GM12891 (cell line): ENCODE data around the gene EHMT1.

Experiments
- DNase-seq: peaks from one replicate; pipeline ENCODE4 v3.0.0; 2011; ENCODE audit warnings: low spot score; ENCODE audit not compliant: insufficient read length
- FAIRE-seq: peaks from 2 replicates; lab custom pipeline; 2011; peaks lifted over from hg19 to GRCh38; lab: Jason Lieb, UNC
- PAX5 ChIP-seq: IDR thresholded peaks from 2 replicates; pipeline ENCODE4 v1.6.1; 2011; ENCODE audit warnings: low read length, moderate library complexity, mild to moderate bottlenecking; ENCODE audit not compliant: insufficient read depth, severe bottlenecking
- POLR2A ChIP-seq: IDR thresholded peaks from 2 replicates; pipeline ENCODE4 v1.6.1; 2011; ENCODE audit warnings: low read depth, low read length, control low read depth
- POLR2AphosphoS5 ChIP-seq: IDR thresholded peaks from 2 replicates; pipeline ENCODE4 v1.6.1; 2011; ENCODE audit warnings: low read depth, low read length, control low read depth
- POU2F2 ChIP-seq: IDR thresholded peaks from 2 replicates; pipeline ENCODE4 v1.6.1; 2011; ENCODE audit warnings: low read depth, mild to moderate bottlenecking, control low read depth, low read length, moderate library complexity
- SPI1 ChIP-seq: IDR thresholded peaks from 2 replicates; pipeline ENCODE4 v1.6.1; 2011; ENCODE audit warnings: low read depth, low read length, control low read depth
- TAF1 ChIP-seq: IDR thresholded peaks from 2 replicates; pipeline ENCODE4 v1.6.1; 2011; ENCODE audit warnings: low read depth, low read length, control low read depth

EHMT1 gene

GRCh38 chr9:137664676-137665075 is 45.9 kb downstream of the EHMT1 start:
- no peak for TF ChIP-seq SPI1
- TF ChIP-seq POLR2AphosphoS5, result no peak
- TF ChIP-seq POU2F2, result no peak
- no peak for TF ChIP-seq POLR2A
- no peak for TF ChIP-seq PAX5
- no peak for TF ChIP-seq TAF1
- no peak for DNase-seq
- no peak for FAIRE-seq

DNA sequence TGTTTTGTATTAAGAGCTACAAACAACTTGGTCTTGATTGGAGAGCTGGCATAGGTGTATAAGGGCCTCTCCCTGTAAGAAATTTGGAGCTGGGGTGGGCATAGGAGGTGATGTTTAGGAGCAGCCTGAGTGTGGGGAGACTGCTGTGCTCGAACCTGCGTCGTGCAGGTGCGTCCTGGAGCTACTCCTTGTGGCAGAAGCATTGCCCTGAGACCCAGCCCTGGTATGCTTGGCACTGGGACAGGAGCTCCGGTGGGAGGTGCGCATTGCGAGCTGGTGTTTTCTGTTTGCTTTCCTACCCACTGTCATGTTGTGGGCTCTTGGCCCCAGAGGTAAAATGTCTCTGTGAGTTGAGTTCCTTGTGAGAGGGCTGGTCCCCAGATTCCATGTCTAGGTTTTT is 46.4 kb downstream of the EHMT1 start:
- TF ChIP-seq POLR2A (no peak), POLR2AphosphoS5 (no peak), POU2F2 (no peak), SPI1 (no peak), PAX5 (no peak), TAF1 (no peak)
- FAIRE-seq (no peak), DNase-seq (no peak)

- no peak for FAIRE-seq
- no peak for DNase-seq
- TF ChIP-seq POLR2AphosphoS5 (no peak), POU2F2 (no peak), TAF1 (no peak), PAX5 (no peak), POLR2A (no peak), SPI1 (no peak)
Observed at GRCh38 chr9:137665697-137666512, 47.1 kb downstream of the EHMT1 start.

- TF ChIP-seq POU2F2, result no peak
- TF ChIP-seq PAX5, result no peak
- no peak for TF ChIP-seq POLR2A
- no peak for TF ChIP-seq POLR2AphosphoS5
- no peak for TF ChIP-seq SPI1
- TF ChIP-seq TAF1, result no peak
- FAIRE-seq, result no peak
- DNase-seq, result no peak
Observed at GRCh38 chr9:137666513-137666822, 47.7 kb downstream of the EHMT1 start.

- no peak for DNase-seq
- TF ChIP-seq POU2F2 (peak; percentile 77; the same call in 1 of the 2 replicates), SPI1 (peak; percentile 32; the same call in 1 of the 2 replicates), POLR2A (no peak)
- FAIRE-seq, result peak; percentile 66
Observed at GRCh38 chr9:137666955-137667670, 48.3 kb downstream of the EHMT1 start.

DNA sequence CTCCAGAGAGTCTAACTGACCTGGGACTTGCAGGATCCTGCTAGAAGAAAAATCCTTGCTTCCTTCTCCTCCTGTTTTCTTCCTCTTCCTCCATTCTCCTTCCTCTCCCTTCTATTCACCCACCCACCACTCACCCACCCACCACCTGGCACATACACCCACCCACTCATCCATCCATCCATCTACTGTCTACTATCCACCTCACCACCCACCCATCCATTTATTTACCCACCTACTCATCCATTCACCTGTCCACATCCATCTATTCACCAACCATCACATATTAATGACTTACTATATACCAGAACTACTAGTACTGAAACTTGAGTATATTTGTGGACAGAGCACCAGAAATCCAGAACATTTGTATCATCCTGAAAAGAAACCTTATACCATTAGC is 49.4 kb downstream of the EHMT1 start:
- TF ChIP-seq POLR2AphosphoS5, result no peak
- TF ChIP-seq SPI1, result no peak
- no peak for TF ChIP-seq POU2F2
- no peak for TF ChIP-seq TAF1
- TF ChIP-seq POLR2A, result no peak
- no peak for TF ChIP-seq PAX5
- DNase-seq (no peak), FAIRE-seq (no peak)

DNA sequence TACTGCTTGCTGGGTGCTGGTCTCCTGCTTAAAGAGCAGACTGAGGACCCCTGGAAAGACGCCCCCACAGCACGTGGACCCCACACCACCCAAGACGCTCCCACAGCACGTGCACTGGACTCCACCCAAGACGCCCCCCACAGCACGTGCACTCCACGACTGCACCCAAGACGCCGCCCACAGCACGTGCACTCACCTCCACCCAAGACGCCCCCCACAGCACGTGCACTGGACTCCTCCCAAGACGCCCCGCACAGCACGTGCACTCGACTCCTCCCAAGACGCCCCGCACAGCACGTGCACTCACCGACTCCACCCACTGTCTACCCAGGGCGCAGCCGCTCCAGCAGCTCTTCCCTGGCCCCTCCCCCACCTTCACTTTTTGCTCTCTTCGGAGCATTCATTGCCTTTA is 50.5 kb downstream of the EHMT1 start:
- no peak for TF ChIP-seq POLR2A
- TF ChIP-seq POU2F2, result no peak
- TF ChIP-seq POLR2AphosphoS5, result no peak
- TF ChIP-seq SPI1, result no peak
- TF ChIP-seq PAX5, result no peak
- no peak for TF ChIP-seq TAF1
- DNase-seq, result no peak

GRCh38 chr9:137670391-137671195 is 51.8 kb downstream of the EHMT1 start:
- DNase-seq (no peak), FAIRE-seq (no peak)
- TF ChIP-seq SPI1 (no peak), PAX5 (no peak), POU2F2 (no peak), POLR2A (no peak), POLR2AphosphoS5 (no peak), TAF1 (no peak)

More for the DNA sequence above, 50.5 kb downstream of the EHMT1 start:
- FAIRE-seq, result peak; percentile 63

DNA sequence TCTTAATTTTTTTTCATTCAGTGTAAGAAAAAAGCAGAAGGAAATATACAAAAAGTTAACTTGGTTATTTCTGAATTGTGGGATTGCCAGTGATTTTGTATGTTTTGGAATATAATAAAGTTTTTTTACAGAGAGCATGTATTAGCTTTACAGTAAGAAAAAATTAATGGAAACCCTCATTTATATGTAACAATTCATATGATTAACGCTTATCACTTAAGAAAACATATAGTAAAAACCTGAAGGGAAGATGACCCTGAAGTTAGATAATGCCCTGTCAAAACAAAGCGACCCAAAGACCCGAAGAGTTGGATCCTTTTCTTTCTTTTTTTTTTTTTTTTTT is 52.4 kb downstream of the EHMT1 start:
- no peak for DNase-seq
- TF ChIP-seq SPI1 (no peak), PAX5 (no peak), POU2F2 (no peak), TAF1 (no peak), POLR2AphosphoS5 (no peak), POLR2A (no peak)
- no peak for FAIRE-seq
